GM19467 (cell line): ENCODE measurements around the gene ATP6V0C.

ENCODE experiments used
- ATAC-seq: cut with Tn5 transposase; IDR thresholded peaks from one replicate; pipeline ENCODE4 v1.9.1; 2021; ENCODE audit warnings: mild to moderate bottlenecking, moderate library complexity; ENCODE audit not compliant: unreplicated experiment

ATP6V0C gene

GRCh38 chr16:2490190-2491105 lies 23.3 kb upstream of the ATP6V0C start:
- ATAC-seq = no peak

- ATAC-seq = no peak
Measured at GRCh38 chr16:2492292-2492691, 21.5 kb upstream of the ATP6V0C start.

GRCh38 chr16:2493605-2494004 lies 20.1 kb upstream of the ATP6V0C start:
- ATAC-seq = no peak

- ATAC-seq = no peak
Measured at GRCh38 chr16:2494616-2495015, 19.1 kb upstream of the ATP6V0C start.

GRCh38 chr16:2495041-2495440 lies 18.7 kb upstream of the ATP6V0C start:
- no peak for ATAC-seq

- no peak for ATAC-seq
Measured at GRCh38 chr16:2496223-2497115, 17.3 kb upstream of the ATP6V0C start.

GRCh38 chr16:2497116-2497630 lies 16.6 kb upstream of the ATP6V0C start:
- ATAC-seq = no peak

GRCh38 chr16:2497695-2498484 lies 15.9 kb upstream of the ATP6V0C start:
- no peak for ATAC-seq

- no peak for ATAC-seq
Measured at GRCh38 chr16:2498531-2499253, 15.1 kb upstream of the ATP6V0C start.

- ATAC-seq = no peak
Measured at GRCh38 chr16:2499454-2499853, 14.3 kb upstream of the ATP6V0C start.

GRCh38 chr16:2499890-2500429 lies 13.8 kb upstream of the ATP6V0C start:
- ATAC-seq = no peak

GRCh38 chr16:2500430-2500917 lies 13.3 kb upstream of the ATP6V0C start:
- no peak for ATAC-seq

GRCh38 chr16:2500918-2501750 lies 12.6 kb upstream of the ATP6V0C start:
- no peak for ATAC-seq

GRCh38 chr16:2501946-2502895 lies 11.5 kb upstream of the ATP6V0C start:
- ATAC-seq = no peak

- ATAC-seq = no peak
Measured at GRCh38 chr16:2505695-2506094, 8.1 kb upstream of the ATP6V0C start.

GRCh38 chr16:2507052-2507659 lies 6.6 kb upstream of the ATP6V0C start:
- ATAC-seq = peak; percentile 49

GRCh38 chr16:2507665-2508064 lies 6.1 kb upstream of the ATP6V0C start:
- ATAC-seq = peak; percentile 6
